Fibroblast of skin of left biceps (primary cell): Measurements from ENCODE around the gene MIB2.

ENCODE experiments used
- DNase-seq, 2 experiments: peaks; one replicate each; pipeline ENCODE4 v3.0.0-alpha.2; 2013; ENCODE audit warnings: low read depth in 2 of 2

The MIB2 gene

DNA sequence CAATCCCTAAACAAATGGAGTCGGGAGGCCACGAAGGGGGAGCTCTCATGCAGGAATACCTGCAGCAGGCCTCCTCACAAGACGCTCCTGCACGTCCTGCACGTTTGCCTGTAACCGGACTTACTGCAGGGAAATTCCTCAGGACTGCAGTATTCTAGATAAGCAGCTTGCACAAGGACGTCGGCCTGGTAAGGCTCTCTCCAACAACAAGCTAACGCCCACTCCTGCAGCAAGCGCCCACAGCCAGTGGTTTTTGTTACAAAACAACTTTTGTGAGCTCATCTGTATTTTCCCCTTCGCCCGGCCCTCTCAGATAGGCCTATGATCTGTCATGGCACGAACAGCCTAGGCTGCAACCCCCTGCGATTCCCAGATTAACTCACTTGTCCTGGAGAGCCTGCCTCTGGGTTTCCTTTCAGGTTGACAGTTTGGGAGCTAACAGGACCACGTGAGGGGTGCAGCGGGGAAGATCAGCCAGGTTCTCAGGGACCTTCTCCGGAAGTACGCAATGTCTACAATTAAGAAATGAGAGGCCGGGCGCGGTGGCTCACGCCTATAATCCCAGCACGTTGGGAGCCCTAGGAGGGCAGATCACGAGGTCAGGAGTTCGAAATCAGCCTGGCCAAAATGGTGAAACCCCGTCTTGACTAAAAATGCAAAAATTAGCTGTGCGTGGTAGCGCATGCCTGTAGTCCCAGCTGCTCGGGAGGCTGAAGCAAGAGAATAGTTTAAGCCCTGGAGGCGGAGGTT, 921 bp upstream of the MIB2 start:
- peak; percentile 12 to 16 for DNase-seq

DNA sequence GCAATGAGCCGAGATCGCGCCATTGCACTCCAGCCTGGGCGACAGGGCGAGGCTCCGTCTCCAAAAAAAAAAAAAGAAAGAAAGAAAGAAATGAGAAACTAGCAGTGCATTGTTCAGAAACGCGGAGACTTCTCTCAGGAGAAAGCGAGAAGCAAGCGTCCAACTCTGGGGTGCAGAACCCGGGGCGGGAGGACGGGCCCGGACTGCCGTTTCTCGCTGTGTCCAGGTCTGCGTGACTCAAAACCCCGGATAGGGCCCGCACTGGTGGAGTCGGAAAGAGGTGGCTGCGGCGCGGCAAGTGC, 395 bp upstream of the MIB2 start:
- no peak for DNase-seq

GRCh38 chr1:1616045-1616790, 918 bp downstream of the MIB2 start:
- no peak for DNase-seq

DNA sequence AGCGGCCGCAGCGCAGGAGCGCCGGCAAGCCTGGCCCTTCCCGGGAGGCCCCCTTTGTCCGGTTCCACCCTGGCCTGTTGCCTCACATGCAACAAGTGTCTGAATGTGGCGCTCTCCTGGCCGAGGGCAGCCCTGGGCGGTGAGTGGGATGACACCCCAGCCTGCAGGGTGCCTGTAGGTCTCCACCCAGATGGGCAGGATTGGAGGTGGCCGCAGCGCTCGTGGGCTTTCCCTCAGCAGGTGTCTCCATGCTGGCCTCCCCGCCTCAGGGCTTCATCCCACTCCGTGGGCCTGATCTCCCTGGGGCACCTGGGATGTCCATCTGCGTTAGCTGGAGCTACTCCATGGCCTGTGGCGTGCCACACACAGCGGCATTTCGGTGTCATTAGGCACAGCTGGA, 1.5 kb downstream of the MIB2 start:
- no peak for DNase-seq

GRCh38 chr1:1617516-1617915, 2.2 kb downstream of the MIB2 start:
- no peak for DNase-seq

GRCh38 chr1:1617925-1618324, 2.6 kb downstream of the MIB2 start:
- DNase-seq, result no peak

DNA sequence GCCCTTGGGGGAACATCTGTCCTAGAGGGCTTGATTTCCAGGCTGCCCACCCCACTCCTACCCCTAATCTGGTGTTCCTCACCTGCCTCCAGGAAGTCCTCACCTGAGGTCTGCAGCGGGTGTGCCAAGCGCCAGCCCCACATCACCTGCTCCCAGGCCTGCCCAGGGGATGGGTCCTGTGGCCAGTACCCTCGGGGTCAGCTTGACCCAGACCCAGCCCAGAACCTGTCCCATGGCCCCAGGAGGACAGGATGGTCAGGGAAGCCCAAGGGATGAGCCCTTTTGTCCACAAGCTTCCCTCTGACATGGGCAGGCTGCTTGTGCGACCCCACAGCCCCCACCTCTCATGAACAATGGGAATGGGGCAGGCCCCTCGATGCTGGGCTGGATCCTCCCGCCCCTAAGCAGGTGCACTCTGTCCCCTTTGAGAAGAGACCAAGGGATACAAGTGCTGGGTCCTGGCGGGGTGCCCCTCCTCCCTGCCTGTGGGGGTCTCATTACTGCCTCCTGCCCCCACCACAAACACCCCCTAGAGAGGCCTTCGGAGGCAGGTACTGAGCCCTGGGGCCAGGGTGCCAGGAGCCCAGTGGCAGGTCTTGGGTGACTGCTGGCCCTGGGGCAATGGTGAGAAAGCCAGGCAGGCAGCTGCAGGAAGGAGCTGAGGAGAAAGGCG, 3.2 kb downstream of the MIB2 start:
- DNase-seq, result no peak

DNA sequence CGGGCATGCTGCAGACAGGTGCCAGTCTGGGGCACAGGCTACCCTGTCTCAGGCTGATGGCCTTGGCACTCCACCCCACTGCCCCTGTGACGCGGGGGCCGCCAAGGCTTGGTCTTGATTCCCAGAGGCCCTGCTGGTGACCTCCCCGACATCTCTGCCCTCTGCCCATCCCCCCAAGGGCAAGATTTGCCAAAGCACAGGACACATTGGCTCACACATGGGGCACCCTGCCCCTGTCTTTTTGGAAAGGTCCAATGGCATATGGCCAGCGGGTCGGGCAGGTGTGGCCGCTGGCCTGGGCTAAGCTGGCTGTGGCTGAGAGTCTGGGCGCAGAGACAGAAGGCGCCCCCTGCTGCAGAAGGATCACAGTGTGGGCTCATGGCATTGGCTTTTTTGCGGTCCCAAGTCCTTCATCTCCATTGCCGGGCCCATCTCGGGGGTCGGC, 4.6 kb downstream of the MIB2 start:
- no peak for DNase-seq

- no peak for DNase-seq
Observed at GRCh38 chr1:1620433-1621139, 5.3 kb downstream of the MIB2 start.

DNA sequence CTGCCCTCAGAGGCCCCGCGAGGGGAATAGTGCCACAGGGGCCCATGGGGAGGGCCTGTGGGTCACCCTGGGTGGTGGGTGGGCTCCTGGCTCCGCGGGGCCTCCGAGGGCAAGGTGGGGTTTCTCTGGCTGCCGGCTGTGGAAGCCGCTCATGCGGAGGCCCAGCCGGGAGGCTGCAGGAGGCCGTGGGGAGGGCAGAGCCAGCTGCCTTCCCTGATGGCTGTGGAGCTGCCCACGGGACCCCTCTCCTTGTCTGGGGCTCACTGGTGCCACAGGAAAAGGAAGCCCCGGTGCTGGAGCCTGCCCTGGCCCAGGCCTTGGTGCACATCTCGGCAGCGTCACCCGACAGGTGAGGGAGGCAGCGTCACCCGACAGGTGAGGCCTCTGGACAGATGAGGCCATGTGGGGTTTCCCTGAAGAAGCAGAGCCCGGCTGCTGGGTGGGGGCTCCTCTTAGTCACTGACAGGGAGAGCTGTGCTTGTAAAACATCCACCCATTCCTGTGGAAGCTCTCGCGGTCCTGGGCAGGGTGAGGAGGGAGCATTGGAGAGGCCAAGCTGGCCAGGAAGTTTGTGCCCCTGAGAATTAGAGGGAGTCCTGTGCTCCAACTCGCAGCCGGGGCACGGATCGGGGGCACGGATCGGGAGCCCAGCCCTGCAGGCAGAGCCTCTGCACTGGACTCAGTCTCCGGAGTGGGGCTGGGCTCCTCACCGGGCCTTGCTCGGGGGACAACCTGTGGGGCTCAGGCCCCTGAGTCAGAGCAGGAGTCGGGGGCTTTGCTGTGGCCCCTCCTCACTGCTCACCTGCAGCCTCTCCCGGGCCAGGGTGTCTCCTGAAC, 6.1 kb downstream of the MIB2 start:
- no peak for DNase-seq

DNA sequence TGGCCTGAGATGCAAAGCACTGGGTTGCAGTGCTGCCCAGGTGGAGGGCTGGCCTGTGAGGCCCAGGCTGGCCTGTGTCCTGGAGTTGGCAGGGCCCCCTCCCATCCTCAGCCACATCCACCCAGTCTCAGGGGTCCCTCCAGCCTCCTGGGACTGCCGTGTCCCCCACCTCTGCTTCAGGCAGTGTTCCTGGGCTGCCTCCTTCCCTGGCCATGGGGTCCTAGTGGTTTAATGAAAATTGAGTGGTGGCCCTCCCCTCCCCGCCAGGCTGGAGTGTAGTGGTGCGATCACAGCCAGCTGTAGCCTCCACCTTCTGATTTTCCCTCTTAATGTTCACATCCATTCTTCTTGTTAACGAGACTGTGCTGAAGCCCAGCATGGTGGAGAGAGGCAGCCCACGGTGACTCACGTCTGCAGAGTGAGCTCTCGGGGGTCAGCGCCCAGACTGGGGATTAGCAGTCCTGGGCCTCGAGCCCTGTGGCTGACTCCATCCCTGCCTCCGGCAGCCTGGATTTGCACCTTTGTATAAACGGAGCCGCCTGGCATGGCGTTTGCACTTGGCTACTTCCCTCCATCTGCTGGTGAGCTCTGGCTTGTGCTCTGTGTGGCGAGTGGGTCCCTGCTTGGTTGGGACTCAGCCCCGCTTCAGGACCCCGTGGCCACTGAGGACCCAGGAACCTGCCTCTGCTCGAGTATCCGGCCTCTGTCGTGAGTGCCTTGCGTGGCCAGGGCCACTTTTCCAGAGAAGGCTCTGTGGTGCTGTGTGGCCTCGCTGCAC, 6.9 kb downstream of the MIB2 start:
- DNase-seq, result no peak

DNA sequence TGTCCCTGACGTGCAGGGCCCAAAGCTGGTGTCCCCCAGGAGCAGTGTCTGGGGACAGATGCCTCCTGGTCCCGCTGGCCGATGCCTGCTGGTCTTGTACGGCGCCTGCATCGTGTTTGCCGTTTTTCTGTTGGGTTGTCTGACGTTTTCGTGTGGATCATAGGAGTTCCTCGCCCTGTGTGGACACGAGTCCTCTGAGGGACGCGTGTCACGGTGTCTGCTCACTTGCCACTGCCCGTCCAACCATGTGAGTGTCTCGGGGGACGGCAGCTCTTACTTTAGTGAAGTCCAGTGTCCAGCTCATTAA, 7.4 kb downstream of the MIB2 start:
- DNase-seq, result no peak

GRCh38 chr1:1623181-1623630, 7.9 kb downstream of the MIB2 start:
- no peak for DNase-seq

GRCh38 chr1:1623631-1624442, 8.5 kb downstream of the MIB2 start:
- DNase-seq, result no peak

DNA sequence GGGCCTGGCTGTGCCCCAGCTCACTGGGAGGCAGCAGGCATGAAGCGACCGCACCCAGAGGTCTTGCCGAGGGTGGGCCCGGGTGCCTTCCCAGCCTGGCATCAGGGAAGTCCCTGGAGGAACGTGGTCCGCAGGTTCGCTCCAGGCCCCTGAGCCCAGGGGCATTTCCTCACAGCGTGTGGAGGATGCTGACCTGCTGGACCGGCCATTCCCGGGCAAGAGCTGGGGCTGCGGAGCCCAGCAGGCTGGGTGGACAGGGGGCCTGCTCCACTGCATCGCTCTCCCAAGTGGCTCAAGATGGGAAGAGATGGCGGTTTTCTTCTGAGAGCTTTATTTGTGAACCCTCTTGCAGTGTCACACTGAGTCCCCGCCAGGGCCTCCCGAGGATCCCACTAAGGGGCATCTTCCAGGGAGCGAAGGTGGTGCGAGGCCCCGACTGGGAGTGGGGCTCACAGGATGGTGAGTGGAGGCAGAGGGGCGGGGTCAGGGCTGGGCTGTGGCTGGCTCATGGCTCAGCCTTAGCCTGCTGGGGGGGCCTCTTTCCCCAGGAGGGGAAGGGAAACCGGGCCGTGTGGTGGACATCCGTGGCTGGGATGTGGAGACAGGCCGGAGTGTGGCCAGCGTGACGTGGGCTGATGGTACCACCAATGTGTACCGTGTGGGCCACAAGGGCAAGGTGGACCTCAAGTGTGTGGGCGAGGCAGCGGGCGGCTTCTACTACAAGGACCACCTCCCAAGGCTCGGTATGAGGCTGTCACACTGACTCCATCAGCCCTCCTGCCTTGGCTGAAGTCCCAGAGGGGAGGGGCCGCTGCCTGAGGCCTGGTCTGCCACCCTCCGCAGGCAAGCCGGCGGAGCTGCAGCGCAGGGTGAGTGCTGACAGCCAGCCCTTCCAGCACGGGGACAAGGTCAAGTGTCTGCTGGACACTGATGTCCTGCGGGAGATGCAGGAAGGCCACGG, 9.4 kb downstream of the MIB2 start:
- no peak for DNase-seq

DNA sequence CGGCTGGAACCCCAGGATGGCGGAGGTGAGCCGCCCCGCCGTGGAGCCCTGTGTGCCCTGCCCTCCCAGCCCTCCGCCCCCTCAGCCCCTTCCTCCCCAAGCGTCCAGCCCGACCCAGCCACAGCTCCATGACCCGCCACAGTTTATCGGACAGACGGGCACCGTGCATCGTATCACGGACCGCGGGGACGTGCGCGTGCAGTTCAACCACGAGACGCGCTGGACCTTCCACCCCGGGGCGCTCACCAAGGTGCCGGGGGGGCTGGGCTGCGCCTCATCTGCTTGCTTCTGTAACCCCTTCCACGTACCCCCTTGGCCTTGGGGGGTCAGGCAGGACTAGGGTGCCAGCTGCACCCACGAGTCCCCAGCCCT, 10.1 kb downstream of the MIB2 start:
- no peak for DNase-seq

- no peak for DNase-seq
Observed at GRCh38 chr1:1625824-1626206, 10.5 kb downstream of the MIB2 start.

DNA sequence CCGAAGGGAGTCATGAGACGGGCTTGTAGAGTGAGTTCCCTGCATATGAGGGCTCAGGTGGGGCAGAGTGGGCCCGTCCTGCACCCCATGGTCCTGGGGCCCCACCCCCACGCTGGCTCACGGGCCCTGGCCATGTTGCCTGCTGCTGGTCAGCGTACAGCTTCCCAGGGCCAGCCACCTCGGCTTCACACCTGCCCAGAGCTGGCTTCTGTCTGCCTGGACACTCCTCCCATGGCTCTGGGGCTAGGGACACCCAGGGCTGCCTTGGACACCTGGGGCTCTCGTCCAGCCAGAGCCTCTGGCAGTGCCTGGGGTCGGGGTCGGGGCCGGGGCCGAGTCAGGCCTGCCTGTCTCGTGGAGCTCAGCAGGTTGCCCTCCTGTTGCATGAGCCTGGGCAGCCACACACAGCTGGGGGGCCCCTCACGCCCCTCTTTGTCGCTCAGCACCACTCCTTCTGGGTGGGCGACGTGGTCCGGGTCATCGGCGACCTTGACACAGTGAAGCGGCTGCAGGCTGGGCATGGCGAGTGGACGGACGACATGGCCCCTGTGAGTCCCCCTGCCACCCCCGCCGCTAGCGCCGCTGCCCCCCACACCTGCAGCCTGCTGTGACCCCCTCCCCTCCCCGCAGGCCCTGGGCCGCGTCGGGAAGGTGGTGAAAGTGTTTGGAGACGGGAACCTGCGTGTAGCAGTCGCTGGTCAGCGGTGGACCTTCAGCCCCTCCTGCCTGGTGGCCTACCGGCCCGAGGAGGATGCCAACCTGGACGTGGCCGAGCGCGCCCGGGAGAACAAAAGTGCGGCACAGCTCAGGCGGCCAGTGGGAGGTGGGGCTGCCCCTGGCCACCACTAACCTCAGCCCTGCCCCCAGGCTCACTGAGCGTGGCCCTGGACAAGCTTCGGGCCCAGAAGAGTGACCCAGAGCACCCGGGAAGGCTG, 11.2 kb downstream of the MIB2 start:
- no peak for DNase-seq
